ENCODE results near the gene FAM120B. TPM values are rescaled to one million over a fixed set of nuclear protein-coding genes. Genes with fewer than 3 reads are reported as not detected.
"Not testable (repeated sequence)": the region's sequence is repeated elsewhere in the genome, so short reads cannot be mapped to it uniquely, and the experiment has no call there.

FAM120B gene
- total and polyA plus RNA-seq, 3 experiments from 2014 or later: 19.1 to 29.8 (median 20.9) TPM

GRCh38 chr6:170398743-170399369, 92.3 kb downstream of the FAM120B start:
- H3K4me3 Mint-ChIP-seq; H3K4me3 ChIP-seq (ENCODE audit: low read length); DNase-seq; H3K27me3 Mint-ChIP-seq; POLR2A ChIA-PET; H3K9me3 ChIP-seq (ENCODE audit: low read length); H3K9me3 Mint-ChIP-seq; H3K27me3 ChIP-seq (ENCODE audit: insufficient read depth, low read length, poor library complexity, severe bottlenecking); H3K4me1 ChIP-seq (ENCODE audit: insufficient read depth, low read length); H3K27ac ChIP-seq (ENCODE audit: low read depth, low read length); CTCF ChIA-PET; H3K4me1 Mint-ChIP-seq: not testable (repeated sequence)
- Mint-ChIP-seq H3K27ac (peak overlapping the region in 4 of 8 donors; percentile 18 to 41 (median 28)), H3K36me3 (peaks cover 16 to 77% (median 20%) of the 10 kb centered on the region in 3 donors)
- peaks cover 37% of the 10 kb centered on the region for H3K36me3 ChIP-seq (ENCODE audit: insufficient read depth, low read length)

- POLR2A ChIA-PET; H3K4me3 ChIP-seq (ENCODE audit: low read length); DNase-seq; H3K9me3 Mint-ChIP-seq; H3K27me3 Mint-ChIP-seq; H3K4me1 ChIP-seq (ENCODE audit: insufficient read depth, low read length); CTCF ChIA-PET; H3K4me3 Mint-ChIP-seq; H3K9me3 ChIP-seq (ENCODE audit: low read length); H3K27me3 ChIP-seq (ENCODE audit: insufficient read depth, low read length, poor library complexity, severe bottlenecking); H3K4me1 Mint-ChIP-seq; H3K27ac ChIP-seq (ENCODE audit: low read depth, low read length): not testable (repeated sequence)
- H3K36me3 Mint-ChIP-seq: peaks cover 13 to 81% (median 22%) of the 10 kb centered on the region in 3 donors
- peaks cover 30% of the 10 kb centered on the region for H3K36me3 ChIP-seq (ENCODE audit: insufficient read depth, low read length)
- H3K27ac Mint-ChIP-seq: peak overlapping the region in 4 of 8 donors; percentile 2 to 65 (median 42)
Measured at GRCh38 chr6:170399955-170400558, 93.5 kb downstream of the FAM120B start.

- H3K9me3 Mint-ChIP-seq: no peaks in the 10 kb centered on the region
- DNase-seq: no peak
- peaks cover 0 to 10% (median 6%) of the 10 kb centered on the region in 3 donors for H3K4me1 Mint-ChIP-seq
- no peaks in the 10 kb centered on the region for H3K27me3 Mint-ChIP-seq
- H3K36me3 ChIP-seq (ENCODE audit: insufficient read depth, low read length): peaks cover 9% of the 10 kb centered on the region
- H3K27me3 ChIP-seq (ENCODE audit: insufficient read depth, low read length, poor library complexity, severe bottlenecking): no peaks in the 10 kb centered on the region
- H3K27ac ChIP-seq (ENCODE audit: low read depth, low read length): no peak overlapping the region
- ChIA-PET CTCF (no interaction called here), POLR2A (no interaction called here)
- H3K9me3 ChIP-seq (ENCODE audit: low read length): no peaks in the 10 kb centered on the region
- no peak overlapping the region for H3K4me3 ChIP-seq (ENCODE audit: low read length)
- peak overlapping the region in 2 of 8 donors; percentile 28 to 37 for H3K27ac Mint-ChIP-seq
- H3K4me3 Mint-ChIP-seq: no peak overlapping the region
- H3K36me3 Mint-ChIP-seq: peaks cover 7 to 76% (median 28%) of the 10 kb centered on the region in 3 donors
- H3K4me1 ChIP-seq (ENCODE audit: insufficient read depth, low read length): no peaks in the 10 kb centered on the region
Measured at GRCh38 chr6:170402318-170403040, 95.9 kb downstream of the FAM120B start.

GRCh38 chr6:170403451-170403850, 96.9 kb downstream of the FAM120B start:
- CTCF ChIA-PET: no interaction called here
- Mint-ChIP-seq H3K9me3 (no peaks in the 10 kb centered on the region), H3K4me3 (no peak overlapping the region), H3K27ac (peak overlapping the region in 2 of 8 donors; percentile 29 to 75), H3K36me3 (peaks cover 10 to 74% (median 28%) of the 10 kb centered on the region in 3 donors), H3K4me1 (peaks cover 0 to 10% (median 6%) of the 10 kb centered on the region in 3 donors), H3K27me3 (no peaks in the 10 kb centered on the region)
- POLR2A ChIA-PET: no interaction called here
- DNase-seq: no peak
- peaks cover 9% of the 10 kb centered on the region for H3K36me3 ChIP-seq (ENCODE audit: insufficient read depth, low read length)
- H3K9me3 ChIP-seq (ENCODE audit: low read length): no peaks in the 10 kb centered on the region
- H3K4me3 ChIP-seq (ENCODE audit: low read length): no peak overlapping the region
- H3K27me3 ChIP-seq (ENCODE audit: insufficient read depth, low read length, poor library complexity, severe bottlenecking): no peaks in the 10 kb centered on the region
- H3K4me1 ChIP-seq (ENCODE audit: insufficient read depth, low read length): no peaks in the 10 kb centered on the region
- H3K27ac ChIP-seq (ENCODE audit: low read depth, low read length): no peak overlapping the region

- H3K27me3 Mint-ChIP-seq: no peaks in the 10 kb centered on the region
- H3K27ac ChIP-seq (ENCODE audit: low read depth, low read length): no peak overlapping the region
- H3K36me3 Mint-ChIP-seq: peaks cover 10 to 70% (median 28%) of the 10 kb centered on the region in 3 donors
- H3K9me3 Mint-ChIP-seq: peaks cover 0 to 2% (median 0%) of the 10 kb centered on the region in 5 donors
- no peak overlapping the region for H3K4me3 ChIP-seq (ENCODE audit: low read length)
- H3K4me3 Mint-ChIP-seq: no peak overlapping the region
- no peaks in the 10 kb centered on the region for H3K27me3 ChIP-seq (ENCODE audit: insufficient read depth, low read length, poor library complexity, severe bottlenecking)
- peaks cover 0 to 10% (median 6%) of the 10 kb centered on the region in 3 donors for H3K4me1 Mint-ChIP-seq
- no peak overlapping the region for H3K27ac Mint-ChIP-seq
- H3K9me3 ChIP-seq (ENCODE audit: low read length): no peaks in the 10 kb centered on the region
- H3K4me1 ChIP-seq (ENCODE audit: insufficient read depth, low read length): no peaks in the 10 kb centered on the region
- POLR2A ChIA-PET: no interaction called here
- DNase-seq: no peak
- H3K36me3 ChIP-seq (ENCODE audit: insufficient read depth, low read length): peaks cover 9% of the 10 kb centered on the region
- CTCF ChIA-PET: no interaction called here
Measured at GRCh38 chr6:170404036-170404435, 97.5 kb downstream of the FAM120B start.

GRCh38 chr6:170404697-170405096, 98.1 kb downstream of the FAM120B start:
- Histone ChIP-seq H3K27me3 (ENCODE audit: insufficient read depth, low read length, poor library complexity, severe bottlenecking) (no peaks in the 10 kb centered on the region), H3K4me3 (ENCODE audit: low read length) (no peak overlapping the region), H3K4me1 (ENCODE audit: insufficient read depth, low read length) (no peaks in the 10 kb centered on the region), H3K36me3 (ENCODE audit: insufficient read depth, low read length) (peaks cover 9% of the 10 kb centered on the region), H3K27ac (ENCODE audit: low read depth, low read length) (no peak overlapping the region), H3K9me3 (ENCODE audit: low read length) (no peaks in the 10 kb centered on the region)
- Mint-ChIP-seq H3K4me1 (peaks cover 0 to 10% (median 6%) of the 10 kb centered on the region in 3 donors), H3K36me3 (peaks cover 10 to 70% (median 28%) of the 10 kb centered on the region in 3 donors), H3K27me3 (no peaks in the 10 kb centered on the region), H3K27ac (peak overlapping the region in 2 of 8 donors; percentile 8 to 57), H3K4me3 (no peak overlapping the region), H3K9me3 (peaks cover 0 to 4% (median 0%) of the 10 kb centered on the region in 5 donors)
- no peak for DNase-seq
- ChIA-PET POLR2A (no interaction called here), CTCF (interaction anchor here (1.0 kb wide), 1 partner anchor 9 kb away, joined by 3 read pairs; no protein-coding TSS in a partner anchor)

GRCh38 chr6:170405311-170405975, 98.9 kb downstream of the FAM120B start:
- H3K4me3 Mint-ChIP-seq: no peak overlapping the region
- Histone ChIP-seq H3K27ac (ENCODE audit: low read depth, low read length) (no peak overlapping the region), H3K9me3 (ENCODE audit: low read length) (no peaks in the 10 kb centered on the region), H3K36me3 (ENCODE audit: insufficient read depth, low read length) (peaks cover 9% of the 10 kb centered on the region), H3K27me3 (ENCODE audit: insufficient read depth, low read length, poor library complexity, severe bottlenecking) (no peaks in the 10 kb centered on the region), H3K4me3 (ENCODE audit: low read length) (no peak overlapping the region), H3K4me1 (ENCODE audit: insufficient read depth, low read length) (no peaks in the 10 kb centered on the region)
- peaks cover 10 to 64% (median 28%) of the 10 kb centered on the region in 3 donors for H3K36me3 Mint-ChIP-seq
- H3K27ac Mint-ChIP-seq: peak overlapping the region in 5 of 8 donors; percentile 8 to 80 (median 40)
- CTCF ChIA-PET: interaction anchor here (1.0 kb wide), 1 partner anchor 8 kb away, joined by 3 read pairs; no protein-coding TSS in a partner anchor
- peaks cover under 1 to 4% (median 2%) of the 10 kb centered on the region in 5 donors for H3K9me3 Mint-ChIP-seq
- H3K27me3 Mint-ChIP-seq: no peaks in the 10 kb centered on the region
- DNase-seq: no peak
- H3K4me1 Mint-ChIP-seq: peaks cover 0 to 10% (median 6%) of the 10 kb centered on the region in 3 donors
- POLR2A ChIA-PET: no interaction called here
